ENCODE measurements around the gene CPLX3. TPM values are rescaled to one million over a fixed set of nuclear protein-coding genes. Genes with fewer than 3 reads are reported as not detected.

The CPLX3 gene
- total RNA-seq, 1 experiment from 2014 or later, result not detected

- no peak overlapping the region for H3K18ac ChIP-seq (ENCODE audit: insufficient read length, low read depth, low read length)
- H2BK120ac ChIP-seq (ENCODE audit: low read depth, low read length, poor library complexity, severe bottlenecking), result no peak overlapping the region
- H3K27me3 ChIP-seq (ENCODE audit: insufficient read depth, low read length), result no peaks in the 10 kb centered on the region; the same call in 1 of the 2 replicates
- no peaks in the 10 kb centered on the region for H3K79me2 ChIP-seq (ENCODE audit: insufficient read depth, low read length)
- Mint-ChIP-seq H3K27me3 (ENCODE audit: low read depth) (peaks cover under 1% of the 10 kb centered on the region), H3K9me3 (no peaks in the 10 kb centered on the region; a peak in 1 of 5 replicates), H3K4me3 (no peak overlapping the region), H3K4me1 (peaks cover 33 to 43% of the 10 kb centered on the region in 2 experiments), H3K27ac (no peak overlapping the region; a peak in 1 of 7 replicates), H3K36me3 (ENCODE audit: insufficient read depth in 1 of 3, low read depth in 3 of 3) (peaks cover 0 to 5% (median 4%) of the 10 kb centered on the region in 3 experiments; a peak in 3 of 7 replicates)
- no peak for DNase-seq
- no peak overlapping the region for H2AK5ac ChIP-seq (ENCODE audit: insufficient read length, low read length)
- H2BK5ac ChIP-seq (ENCODE audit: insufficient read length, low read length), result no peak overlapping the region
- H3K4me1 ChIP-seq (ENCODE audit: insufficient read depth, low read length), result peaks cover 7% of the 10 kb centered on the region; the same call in 1 of the 2 replicates
- H4K8ac ChIP-seq (replicated peaks; ENCODE audit: insufficient read length, low read depth, low read length), result no peak overlapping the region
- no peak overlapping the region for H3K9ac ChIP-seq (ENCODE audit: extremely low read depth, insufficient read length, low read length)
- H3K23ac ChIP-seq (ENCODE audit: insufficient read length, low read depth, low read length), result no peak overlapping the region
- no peak for TF ChIP-seq CTCF (conservative IDR thresholded peaks at IDR 0.05)
- no peak overlapping the region for H2BK20ac ChIP-seq (ENCODE audit: low read depth, low read length, poor library complexity, severe bottlenecking)
- no peak overlapping the region for H3K56ac ChIP-seq (ENCODE audit: insufficient read length, low read depth, low read length)
- no peak overlapping the region for H2AFZ ChIP-seq (ENCODE audit: low read length)
- no peak overlapping the region for H3K4me2 ChIP-seq (ENCODE audit: insufficient read depth, insufficient read length, low read length)
- H3K23me2 ChIP-seq (ENCODE audit: insufficient read length, low read depth, low read length, poor library complexity, severe bottlenecking), result peaks cover 6% of the 10 kb centered on the region
- WGBS (ENCODE audit: extremely low coverage, insufficient read length, low lambda C conversion rate), result no CpG with 5 or more reads among the region's 7 CpGs
- H2BK12ac ChIP-seq (ENCODE audit: insufficient read length, low read depth, low read length), result no peak overlapping the region
- no peak overlapping the region for H3T11ph ChIP-seq (ENCODE audit: low read length)
- H3K9me3 ChIP-seq (ENCODE audit: control insufficient read depth, low read depth, low read length), result no peaks in the 10 kb centered on the region
- H3K14ac ChIP-seq (ENCODE audit: insufficient read depth, low read length), result no peak overlapping the region
- H3K79me1 ChIP-seq (ENCODE audit: insufficient read depth, low read depth, low read length, poor library complexity, severe bottlenecking), result no peaks in the 10 kb centered on the region
- H4K20me1 ChIP-seq (ENCODE audit: control insufficient read depth, insufficient read depth, insufficient read length), result no peaks in the 10 kb centered on the region
- H3K4ac ChIP-seq (ENCODE audit: low read depth, low read length), result no peak overlapping the region
- H2BK15ac ChIP-seq (ENCODE audit: low read depth, low read length), result no peak overlapping the region
- no peak overlapping the region for H3K27ac ChIP-seq (ENCODE audit: insufficient read length, low read depth, low read length)
- no peak overlapping the region for H4K91ac ChIP-seq (ENCODE audit: insufficient read length, low read depth, low read length)
- no peak overlapping the region for H4K5ac ChIP-seq (ENCODE audit: insufficient read length, low read depth, low read length)
Observed at GRCh38 chr15:74786551-74787165, 39.8 kb upstream of the CPLX3 start.

All from H9 (cell line).